Osteocyte (in vitro differentiated cells): ENCODE results near the gene CARMIL3. TPM values are rescaled to one million over a fixed set of nuclear protein-coding genes. Genes with fewer than 3 reads are reported as not detected.

ENCODE experiments used
- DNase-seq: peaks from one replicate; pipeline ENCODE4 v3.0.0; 2021; ENCODE audit warnings: mixed read lengths; ENCODE audit not compliant: unreplicated experiment; ENCODE audit errors: extremely low spot score
- H3K27ac Mint-ChIP-seq: one replicate; pipeline ENCODE4 v1.8.0; 2021; ENCODE audit warnings: mild to moderate bottlenecking, mixed read lengths; ENCODE audit not compliant: unreplicated experiment
- H3K27me3 Mint-ChIP-seq: one replicate; pipeline ENCODE4 v1.8.0; 2021; ENCODE audit warnings: mixed read lengths; ENCODE audit not compliant: unreplicated experiment
- H3K36me3 Mint-ChIP-seq: one replicate; pipeline ENCODE4 v1.8.0; 2021; ENCODE audit warnings: mixed read lengths; ENCODE audit not compliant: unreplicated experiment
- H3K4me1 Mint-ChIP-seq: one replicate; pipeline ENCODE4 v1.8.0; 2021; ENCODE audit warnings: mixed read lengths; ENCODE audit not compliant: unreplicated experiment
- H3K4me3 Mint-ChIP-seq: one replicate; pipeline ENCODE4 v1.8.0; 2021; ENCODE audit warnings: mild to moderate bottlenecking, moderate library complexity, mixed read lengths; ENCODE audit not compliant: unreplicated experiment
- H3K9me3 Mint-ChIP-seq: one replicate; pipeline ENCODE4 v1.8.0; 2021; ENCODE audit warnings: mixed read lengths; ENCODE audit not compliant: unreplicated experiment
- total RNA-seq: library from RNA; stranded (reverse); gene quantifications from 2 replicates; pipeline ENCODE4 v1.2.1, GENCODE V29; 2021
- TF ChIP-seq, protein P1 (sequence below): fragments of 200-600 bp; sonication (generic); IDR thresholded peaks from 2 replicates; pipeline ENCODE4 v1.5.0; 2021; ENCODE audit warnings: antibody characterized with exemption, mild to moderate bottlenecking, moderate library complexity

Gene CARMIL3
- total RNA-seq, 1 donor from 2014 or later = 0.35 TPM

DNA sequence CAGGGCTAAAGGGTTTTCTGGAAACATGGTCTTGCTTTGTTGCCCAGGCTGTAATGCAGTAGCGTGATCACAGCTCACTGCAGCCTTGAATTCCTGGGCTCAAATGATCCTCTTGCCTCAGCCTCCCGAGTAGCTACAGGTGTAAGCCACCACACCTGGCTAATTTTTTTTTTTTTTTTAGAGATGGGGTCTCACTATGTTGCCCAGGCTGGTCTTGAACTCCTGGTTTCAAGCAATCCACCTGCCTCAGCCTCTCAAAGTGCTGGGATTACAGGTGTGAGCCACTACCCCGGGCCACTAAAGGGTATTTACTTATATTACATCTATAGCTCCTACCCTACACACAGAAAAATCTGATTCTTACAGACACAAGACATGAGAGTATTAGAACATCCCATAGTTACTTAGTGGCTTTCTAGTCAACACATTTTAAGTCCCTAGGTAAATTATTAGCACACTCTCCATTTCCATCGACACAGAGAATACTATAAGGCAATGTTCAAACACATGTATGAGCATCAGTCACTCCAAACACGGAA lies 56.6 kb downstream of the CARMIL3 start:
- Mint-ChIP-seq H3K27ac (peak overlapping the region; percentile 42), H3K9me3 (no peaks in the 10 kb centered on the region), H3K4me1 (peaks cover 9% of the 10 kb centered on the region), H3K27me3 (no peaks in the 10 kb centered on the region), H3K36me3 (peaks cover 11% of the 10 kb centered on the region), H3K4me3 (no peak overlapping the region)
- DNase-seq = no peak
- TF ChIP-seq, protein P1, sequence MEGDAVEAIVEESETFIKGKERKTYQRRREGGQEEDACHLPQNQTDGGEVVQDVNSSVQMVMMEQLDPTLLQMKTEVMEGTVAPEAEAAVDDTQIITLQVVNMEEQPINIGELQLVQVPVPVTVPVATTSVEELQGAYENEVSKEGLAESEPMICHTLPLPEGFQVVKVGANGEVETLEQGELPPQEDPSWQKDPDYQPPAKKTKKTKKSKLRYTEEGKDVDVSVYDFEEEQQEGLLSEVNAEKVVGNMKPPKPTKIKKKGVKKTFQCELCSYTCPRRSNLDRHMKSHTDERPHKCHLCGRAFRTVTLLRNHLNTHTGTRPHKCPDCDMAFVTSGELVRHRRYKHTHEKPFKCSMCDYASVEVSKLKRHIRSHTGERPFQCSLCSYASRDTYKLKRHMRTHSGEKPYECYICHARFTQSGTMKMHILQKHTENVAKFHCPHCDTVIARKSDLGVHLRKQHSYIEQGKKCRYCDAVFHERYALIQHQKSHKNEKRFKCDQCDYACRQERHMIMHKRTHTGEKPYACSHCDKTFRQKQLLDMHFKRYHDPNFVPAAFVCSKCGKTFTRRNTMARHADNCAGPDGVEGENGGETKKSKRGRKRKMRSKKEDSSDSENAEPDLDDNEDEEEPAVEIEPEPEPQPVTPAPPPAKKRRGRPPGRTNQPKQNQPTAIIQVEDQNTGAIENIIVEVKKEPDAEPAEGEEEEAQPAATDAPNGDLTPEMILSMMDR = no peak

DNA sequence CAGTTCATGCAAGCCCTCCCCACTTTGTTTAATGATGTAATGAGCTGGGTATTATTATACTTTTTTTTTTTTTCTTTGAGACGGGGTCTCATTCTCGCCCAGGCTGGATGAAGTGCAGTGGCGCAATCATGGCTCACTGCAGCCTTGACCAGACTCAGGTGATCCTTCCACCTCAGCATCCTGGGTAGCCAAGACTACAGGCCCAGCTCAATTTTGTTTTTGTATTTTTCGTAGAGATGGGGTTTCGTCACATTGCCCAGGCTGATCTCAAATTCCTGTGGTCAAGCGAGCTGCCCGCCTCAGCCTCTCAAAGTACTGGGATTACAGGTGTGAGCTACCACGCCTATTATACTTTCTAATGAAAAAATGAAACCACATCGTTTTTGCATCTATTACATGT lies 58.3 kb downstream of the CARMIL3 start:
- H3K27me3 Mint-ChIP-seq = no peaks in the 10 kb centered on the region
- no peak for DNase-seq
- no peak overlapping the region for H3K4me3 Mint-ChIP-seq
- TF ChIP-seq, protein P1 = no peak
- no peaks in the 10 kb centered on the region for H3K36me3 Mint-ChIP-seq
- no peak overlapping the region for H3K27ac Mint-ChIP-seq
- H3K4me1 Mint-ChIP-seq = peaks cover 10% of the 10 kb centered on the region
- no peaks in the 10 kb centered on the region for H3K9me3 Mint-ChIP-seq

DNA sequence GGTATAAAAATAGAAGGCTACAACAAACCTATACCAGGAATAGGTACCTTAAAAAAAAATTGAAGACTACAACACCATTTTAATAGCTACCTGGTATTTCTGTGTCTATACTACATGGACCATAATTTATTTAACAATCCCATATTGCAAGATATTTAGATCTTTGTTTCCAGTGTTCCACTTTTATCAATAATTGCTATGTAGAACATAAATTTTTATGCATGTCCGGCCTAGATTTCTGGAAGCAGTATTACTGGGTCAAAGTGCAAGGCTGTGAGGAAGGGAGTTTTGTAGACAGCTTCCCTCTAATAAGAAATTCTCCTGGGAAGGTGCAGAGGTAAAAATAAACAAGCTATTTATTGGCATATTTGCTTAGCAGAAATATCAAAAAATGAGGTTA lies 58.7 kb downstream of the CARMIL3 start:
- Mint-ChIP-seq H3K4me1 (peaks cover 14% of the 10 kb centered on the region), H3K9me3 (no peaks in the 10 kb centered on the region), H3K27me3 (no peaks in the 10 kb centered on the region), H3K36me3 (no peaks in the 10 kb centered on the region), H3K4me3 (no peak overlapping the region), H3K27ac (no peak overlapping the region)
- DNase-seq = no peak
- TF ChIP-seq, protein P1 = no peak

DNA sequence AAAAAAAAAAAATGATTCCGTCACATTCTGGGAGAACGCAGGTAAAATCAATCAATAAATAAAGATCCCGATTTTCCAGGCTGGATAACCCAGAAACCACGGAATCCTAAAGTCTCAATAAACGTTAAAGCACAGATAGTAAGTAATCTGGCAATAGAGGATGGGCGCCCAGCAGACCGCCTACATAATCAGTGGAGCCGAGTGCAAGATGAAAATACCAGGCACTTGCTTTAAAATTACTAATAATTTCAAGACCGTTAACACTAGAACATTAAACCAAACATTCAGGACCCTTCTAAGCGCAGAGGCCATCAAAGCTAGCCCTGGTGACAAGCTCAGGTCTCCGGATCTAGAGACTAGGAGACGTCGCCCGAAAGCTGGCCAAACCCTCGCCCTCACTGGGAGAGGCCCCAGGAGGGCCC lies 61.6 kb downstream of the CARMIL3 start:
- no peak for DNase-seq
- H3K4me1 Mint-ChIP-seq = peaks cover 21% of the 10 kb centered on the region
- peaks cover 3% of the 10 kb centered on the region for H3K36me3 Mint-ChIP-seq
- no peaks in the 10 kb centered on the region for H3K27me3 Mint-ChIP-seq
- no peaks in the 10 kb centered on the region for H3K9me3 Mint-ChIP-seq
- H3K4me3 Mint-ChIP-seq = peak overlapping the region; percentile 95
- TF ChIP-seq, protein P1 = no peak
- peak overlapping the region; percentile 99 for H3K27ac Mint-ChIP-seq

DNA sequence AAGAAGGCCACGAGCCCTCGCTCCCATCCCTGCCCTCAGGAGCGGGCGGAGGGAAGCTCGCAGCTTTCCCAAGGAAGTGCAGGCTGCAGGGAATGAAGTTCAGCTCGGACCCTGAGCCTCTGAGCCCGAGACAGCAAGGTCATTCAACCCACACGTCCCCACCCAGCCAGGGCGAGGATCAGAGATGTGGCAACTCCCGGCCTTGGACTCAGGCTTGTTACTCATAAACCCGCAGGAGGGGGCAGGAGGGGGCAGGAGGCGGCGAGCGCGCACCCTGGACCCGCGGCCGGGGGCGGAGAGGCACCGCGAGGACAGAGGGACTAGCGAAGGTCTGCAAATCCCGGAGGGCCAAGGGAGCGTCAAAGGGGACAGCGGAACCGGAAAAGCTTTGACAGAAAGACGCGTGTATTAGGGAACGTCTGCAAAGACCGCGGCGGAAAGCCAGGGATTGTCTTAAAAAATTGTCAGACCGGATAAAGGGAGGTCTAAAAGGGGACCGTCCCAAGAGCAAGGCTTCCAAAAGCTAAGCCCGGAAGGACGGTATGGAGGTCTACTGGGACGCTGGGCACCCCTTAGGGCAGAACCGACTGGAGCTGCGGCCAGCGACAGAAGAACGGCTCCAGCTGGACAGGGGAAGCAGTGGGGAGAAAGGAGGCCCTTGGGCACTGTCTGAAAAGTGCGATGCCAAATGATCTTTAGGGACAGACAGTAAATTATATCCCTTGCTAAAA lies 62.2 kb downstream of the CARMIL3 start:
- Mint-ChIP-seq H3K4me3 (peak overlapping the region; percentile 95), H3K4me1 (peaks cover 16% of the 10 kb centered on the region), H3K27me3 (no peaks in the 10 kb centered on the region), H3K36me3 (peaks cover 9% of the 10 kb centered on the region), H3K9me3 (no peaks in the 10 kb centered on the region), H3K27ac (peak overlapping the region; percentile 99)
- TF ChIP-seq, protein P1 = no peak
- peak; percentile 89 for DNase-seq
